Vagina (tissue), 2 donors: Measurements from ENCODE around the gene STAU1.

Experiments
- POLR2A ChIP-seq, 2 donors: fragments of 450-650 bp; IDR thresholded peaks; one replicate each; pipeline ENCODE4 v1.6.1; 2017; ENCODE audit warnings: antibody characterized with exemption in 2 of 2, mild to moderate bottlenecking in 2 of 2, moderate library complexity in 2 of 2
- POLR2AphosphoS5 ChIP-seq, 2 donors: sonication (generic); formaldehyde crosslinking; IDR thresholded peaks; one replicate each; pipeline ENCODE4 v1.9.0; 2017; ENCODE audit warnings: antibody characterized with exemption in 2 of 2, mild to moderate bottlenecking in 2 of 2, low read depth in 1 of 2; ENCODE audit not compliant: insufficient read depth in 1 of 2
- TF ChIP-seq, protein P1 (sequence below), 3 experiments: fragments of 450-650 bp in 2 of 3; fragments of 200-600 bp in 1 of 3; sonication (generic) in 1 of 3; IDR thresholded peaks; one replicate each; pipeline ENCODE4 v1.5.1; 2017 to 2019; ENCODE audit warnings: antibody characterized with exemption in 3 of 3, mild to moderate bottlenecking in 2 of 3, moderate library complexity in 2 of 3

DNA sequence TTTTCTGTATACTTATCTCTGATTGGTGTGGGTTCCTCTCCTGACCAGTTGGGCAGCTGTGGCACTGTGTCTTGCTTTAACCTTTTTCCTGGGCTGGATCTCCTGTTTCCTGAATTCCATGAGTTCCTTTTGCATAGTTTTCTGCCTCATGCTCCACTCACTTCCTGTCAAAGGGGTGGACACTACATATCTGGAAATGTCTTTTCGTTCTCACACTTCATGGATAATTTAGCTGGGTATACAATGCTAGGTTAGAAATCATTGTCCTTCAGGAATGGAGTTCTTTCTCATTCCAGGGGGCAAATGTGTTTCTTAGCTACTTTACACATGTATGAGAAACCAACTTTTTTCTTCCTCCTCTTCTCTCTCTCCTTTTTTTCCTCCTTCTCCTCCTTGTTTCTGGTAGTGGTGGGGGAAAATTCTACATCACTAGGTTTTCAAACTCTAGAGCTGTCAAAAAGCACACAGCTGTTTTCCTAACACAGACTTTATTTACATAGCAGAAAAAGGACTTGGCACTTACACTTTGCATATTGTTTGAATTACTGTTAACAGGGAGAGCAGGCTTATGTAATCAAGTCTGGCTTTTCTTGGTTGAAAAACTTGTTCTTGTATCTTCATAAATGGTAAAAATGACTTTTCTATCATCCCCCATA, 22.1 kb upstream of the STAU1 start:
- TF ChIP-seq, protein P1, sequence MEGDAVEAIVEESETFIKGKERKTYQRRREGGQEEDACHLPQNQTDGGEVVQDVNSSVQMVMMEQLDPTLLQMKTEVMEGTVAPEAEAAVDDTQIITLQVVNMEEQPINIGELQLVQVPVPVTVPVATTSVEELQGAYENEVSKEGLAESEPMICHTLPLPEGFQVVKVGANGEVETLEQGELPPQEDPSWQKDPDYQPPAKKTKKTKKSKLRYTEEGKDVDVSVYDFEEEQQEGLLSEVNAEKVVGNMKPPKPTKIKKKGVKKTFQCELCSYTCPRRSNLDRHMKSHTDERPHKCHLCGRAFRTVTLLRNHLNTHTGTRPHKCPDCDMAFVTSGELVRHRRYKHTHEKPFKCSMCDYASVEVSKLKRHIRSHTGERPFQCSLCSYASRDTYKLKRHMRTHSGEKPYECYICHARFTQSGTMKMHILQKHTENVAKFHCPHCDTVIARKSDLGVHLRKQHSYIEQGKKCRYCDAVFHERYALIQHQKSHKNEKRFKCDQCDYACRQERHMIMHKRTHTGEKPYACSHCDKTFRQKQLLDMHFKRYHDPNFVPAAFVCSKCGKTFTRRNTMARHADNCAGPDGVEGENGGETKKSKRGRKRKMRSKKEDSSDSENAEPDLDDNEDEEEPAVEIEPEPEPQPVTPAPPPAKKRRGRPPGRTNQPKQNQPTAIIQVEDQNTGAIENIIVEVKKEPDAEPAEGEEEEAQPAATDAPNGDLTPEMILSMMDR (IDR thresholded peaks at IDR 0.05), result no peak
- TF ChIP-seq POLR2A (IDR thresholded peaks at IDR 0.05) (no peak), POLR2AphosphoS5 (IDR thresholded peaks at IDR 0.05; ENCODE audit: insufficient read depth in 1 of 2, low read depth in 1 of 2) (no peak)
